CD4-positive, alpha-beta T cell treated with Interleukin-10 for 1 hour (primary cell): ENCODE data around the gene TPPP3.

Experiments used
- DNase-seq: peaks from one replicate; pipeline ENCODE4 v3.0.0-alpha.2; 2020

TPPP3 gene

DNA sequence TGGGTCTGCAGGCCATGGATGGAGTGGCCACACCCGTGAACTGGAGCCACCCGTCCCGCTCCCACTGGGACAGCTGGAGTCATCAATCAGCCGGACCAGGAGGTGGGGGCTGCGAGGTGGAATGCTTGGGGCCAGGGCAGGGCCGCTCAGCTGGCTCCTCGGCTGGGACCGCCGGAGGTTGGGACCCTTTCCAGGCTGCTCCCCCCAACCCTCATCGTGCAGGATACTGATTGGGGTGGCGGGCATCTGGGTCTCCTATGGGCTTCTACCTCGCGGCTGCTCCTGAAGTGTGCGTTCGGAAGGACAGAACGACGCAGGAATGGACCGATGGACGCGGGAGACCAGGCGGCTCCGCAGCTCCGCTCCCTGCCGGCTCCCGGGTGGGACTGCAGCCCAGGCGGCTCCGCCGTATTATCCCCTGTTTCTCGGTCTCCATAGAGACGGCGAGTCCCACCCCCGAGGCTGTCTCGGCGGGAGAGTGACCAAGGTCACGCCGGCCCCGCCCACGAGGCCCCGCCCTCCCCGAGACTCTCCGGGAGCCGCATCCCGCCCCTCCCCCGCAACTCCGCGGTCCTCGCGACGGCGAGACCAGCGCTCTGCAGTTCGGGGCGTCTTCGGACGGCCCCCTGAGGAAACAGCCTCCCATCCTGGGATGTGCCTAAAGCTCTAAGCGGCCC, at the start of gene TPPP3:
TPPP3 (minus strand) TSS at position 388 of the 677 bp plus-strand sequence. CDS start 2,387 bp downstream, outside the sequence.
- peak; percentile 61 for DNase-seq

DNA sequence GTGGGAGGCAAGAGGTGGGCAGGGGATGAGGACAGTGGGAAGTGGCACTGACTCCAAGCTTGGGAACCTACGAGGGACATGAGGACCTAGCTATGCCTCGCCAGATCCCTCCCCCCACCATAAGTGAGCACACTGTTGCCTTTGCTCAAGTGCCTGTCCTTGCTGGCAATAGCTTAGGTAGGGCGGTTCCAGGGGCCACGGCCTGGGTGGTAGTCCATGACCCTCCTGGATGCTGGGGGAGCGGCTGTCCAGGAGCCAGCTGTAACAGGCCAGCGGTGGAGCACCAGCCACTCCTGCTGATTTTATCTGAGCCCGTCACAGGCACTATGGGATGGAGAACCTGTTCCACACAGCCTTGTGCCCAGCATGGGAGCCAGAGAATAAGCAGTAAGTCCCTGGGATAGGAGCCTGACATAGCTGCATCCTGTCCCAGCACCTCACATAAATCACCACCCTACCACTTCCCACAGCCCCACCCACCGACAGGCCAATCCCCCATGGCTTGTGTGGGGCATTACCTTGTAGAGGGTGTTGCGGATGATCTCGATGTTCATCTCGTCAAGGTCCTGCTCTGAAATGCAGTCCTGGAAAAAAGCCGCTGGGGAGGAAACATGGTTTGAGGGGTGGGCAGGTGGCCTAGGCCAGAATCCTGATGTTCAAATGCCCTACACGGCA, 49.4 kb upstream of the TPPP3 start:
- DNase-seq, result no peak

DNA sequence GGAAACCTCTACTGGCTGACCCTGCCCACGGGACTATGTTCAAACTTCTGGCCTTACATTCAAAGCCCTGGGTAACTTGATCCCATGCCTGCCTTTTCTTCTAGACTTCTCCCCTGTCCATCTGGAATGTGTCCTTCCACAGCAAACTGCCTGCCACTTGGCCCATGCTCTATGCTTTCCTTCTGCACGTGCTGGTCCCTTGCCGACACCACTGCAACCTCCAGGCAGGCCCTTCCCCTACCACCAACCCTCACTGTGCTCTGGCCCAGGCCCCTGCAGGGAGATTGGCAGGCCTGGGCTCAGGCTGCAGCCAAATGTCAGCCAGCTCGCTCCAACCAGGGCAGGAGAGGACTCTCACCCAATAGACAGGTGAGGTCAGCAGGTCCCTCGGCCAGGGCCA, 48.6 kb upstream of the TPPP3 start:
- no peak for DNase-seq

DNA sequence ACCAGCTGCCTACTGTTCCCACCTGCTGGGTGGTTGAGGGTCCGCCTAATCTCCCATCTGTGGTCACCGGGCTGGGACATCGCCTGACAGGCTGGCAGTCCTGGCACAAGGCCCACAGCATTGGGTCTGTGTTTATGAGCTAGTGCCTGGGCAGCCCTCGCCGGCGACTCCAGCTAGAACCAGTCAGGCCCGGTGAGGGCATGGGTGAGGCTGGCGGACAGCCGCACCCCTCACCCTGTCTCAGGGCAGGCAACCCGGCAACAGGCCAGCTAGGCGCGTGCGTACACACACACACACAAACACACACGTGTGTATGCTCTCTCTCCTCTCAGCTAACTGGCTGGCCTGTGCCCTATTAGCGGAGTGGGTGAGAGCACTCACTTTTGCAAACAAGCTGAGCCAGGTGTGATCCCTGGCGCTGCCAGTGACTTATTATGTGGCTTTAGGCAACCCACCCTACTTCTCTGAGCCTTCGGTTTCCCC, 48.0 kb upstream of the TPPP3 start:
- DNase-seq, result no peak

DNA sequence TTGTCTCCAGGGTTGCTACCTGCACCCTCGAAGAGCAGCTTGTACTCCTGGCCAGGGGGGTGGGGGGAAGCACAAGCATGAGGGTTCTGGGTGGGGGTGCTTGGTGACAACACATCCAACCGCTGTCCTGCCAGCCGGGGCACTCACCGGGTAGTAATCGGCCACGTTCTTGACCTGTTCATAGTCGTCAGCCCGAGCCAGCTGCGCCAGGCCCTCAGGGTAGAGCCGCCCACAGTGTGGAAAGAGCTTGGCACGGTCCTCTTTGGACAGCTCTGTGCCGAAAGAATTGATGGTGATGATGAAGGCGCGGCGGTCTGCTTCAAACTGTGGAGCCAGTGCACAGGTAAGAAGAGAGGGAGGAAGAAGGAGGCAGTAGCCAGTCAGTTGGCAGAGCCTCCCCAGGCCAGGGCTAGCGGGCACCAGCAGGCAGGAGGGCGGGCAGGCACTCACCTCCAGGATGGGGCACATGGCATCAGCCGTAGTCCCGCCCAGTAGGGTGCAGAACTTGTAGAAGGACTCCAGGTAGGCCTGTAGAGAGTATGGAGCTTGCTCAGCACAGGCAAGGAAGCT, 45.6 kb upstream of the TPPP3 start:
- no peak for DNase-seq

DNA sequence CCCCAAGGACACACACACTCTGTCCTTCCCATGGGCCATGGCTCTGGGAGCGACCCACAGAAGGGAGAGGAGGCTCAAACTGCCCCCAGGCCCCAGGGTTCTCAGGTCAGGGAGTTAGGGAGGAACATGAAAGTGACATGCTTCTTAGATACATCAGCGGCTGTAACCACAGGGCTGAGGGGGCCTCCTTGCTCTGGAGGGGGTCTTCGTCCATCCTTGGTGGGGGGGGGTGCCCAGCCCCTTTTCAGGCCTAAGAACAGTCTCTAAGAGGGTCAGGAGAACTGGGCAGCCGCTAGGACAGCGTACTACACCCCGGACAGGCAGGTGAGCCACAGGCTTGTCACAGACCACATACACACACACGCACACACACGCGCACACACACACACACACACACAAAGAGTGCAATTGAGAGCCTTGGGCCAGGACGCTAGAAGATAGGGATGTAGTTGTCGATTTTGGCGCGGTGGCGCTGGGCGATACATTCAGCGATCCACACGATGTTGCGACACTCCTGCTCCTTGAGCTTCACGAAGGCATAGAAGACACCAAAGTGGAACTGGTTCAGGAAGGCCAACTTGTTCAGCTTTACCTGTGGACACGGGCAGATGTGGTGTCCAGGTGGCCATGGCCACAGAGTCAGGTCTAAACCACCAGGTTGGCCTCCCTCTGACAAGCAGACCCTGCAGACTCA, 44.9 kb upstream of the TPPP3 start:
- no peak for DNase-seq

DNA sequence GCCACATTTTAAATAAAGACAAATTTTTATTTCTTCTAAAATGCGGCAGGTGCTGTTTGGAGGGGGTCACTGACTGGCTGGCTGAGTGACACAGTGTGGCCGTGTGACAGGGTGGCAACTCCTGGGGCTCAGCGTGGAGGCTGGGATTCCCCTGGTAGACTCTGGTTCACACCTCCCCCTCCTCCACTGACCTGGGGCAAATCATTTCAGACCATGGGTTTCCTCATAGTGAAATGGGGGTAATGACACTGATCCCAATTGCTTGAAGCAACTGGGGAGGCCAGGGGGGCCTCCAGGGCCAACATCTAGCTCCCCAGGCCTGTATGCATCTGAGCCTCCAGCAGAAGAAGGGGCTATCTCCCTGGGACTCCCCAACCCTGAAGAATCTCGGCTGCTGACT, 44.2 kb upstream of the TPPP3 start:
- DNase-seq, result no peak

DNA sequence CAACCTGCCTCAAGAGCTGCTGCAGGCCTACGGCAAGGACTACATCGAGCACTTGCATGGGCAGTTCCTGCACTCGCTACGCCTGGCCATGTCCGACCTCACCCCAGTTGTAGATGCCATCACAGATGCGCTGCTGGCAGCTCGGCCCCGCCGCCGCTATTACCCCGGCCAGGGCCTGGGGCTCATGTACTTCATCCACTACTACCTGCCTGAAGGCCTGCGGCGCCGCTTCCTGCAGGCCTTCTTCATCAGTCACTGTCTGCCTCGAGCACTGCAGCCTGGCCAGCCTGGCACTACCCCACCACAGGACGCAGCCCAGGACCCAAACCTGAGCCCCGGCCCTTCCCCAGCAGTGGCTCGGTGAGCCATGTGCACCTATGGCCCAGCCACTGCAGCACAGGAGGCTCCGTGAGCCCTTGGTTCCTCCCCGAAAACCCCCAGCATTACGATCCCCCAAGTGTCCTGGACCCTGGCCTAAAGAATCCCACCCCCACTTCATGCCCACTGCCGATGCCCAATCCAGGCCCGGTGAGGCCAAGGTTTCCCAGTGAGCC, 43.4 kb upstream of the TPPP3 start:
- DNase-seq, result no peak

DNA sequence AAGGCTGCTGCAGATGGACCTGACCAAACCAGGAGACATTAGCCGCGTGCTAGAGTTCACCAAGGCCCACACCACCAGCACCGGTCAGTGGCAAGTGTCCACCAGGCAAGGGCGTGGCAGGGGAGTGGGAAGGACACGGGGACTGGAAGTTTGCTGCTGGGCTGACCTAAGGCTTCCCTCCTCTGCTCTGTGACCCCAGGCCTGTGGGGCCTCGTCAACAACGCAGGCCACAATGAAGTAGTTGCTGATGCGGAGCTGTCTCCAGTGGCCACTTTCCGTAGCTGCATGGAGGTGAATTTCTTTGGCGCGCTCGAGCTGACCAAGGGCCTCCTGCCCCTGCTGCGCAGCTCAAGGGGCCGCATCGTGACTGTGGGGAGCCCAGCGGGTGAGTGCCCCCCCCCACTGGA, 42.5 kb upstream of the TPPP3 start:
- no peak for DNase-seq

DNA sequence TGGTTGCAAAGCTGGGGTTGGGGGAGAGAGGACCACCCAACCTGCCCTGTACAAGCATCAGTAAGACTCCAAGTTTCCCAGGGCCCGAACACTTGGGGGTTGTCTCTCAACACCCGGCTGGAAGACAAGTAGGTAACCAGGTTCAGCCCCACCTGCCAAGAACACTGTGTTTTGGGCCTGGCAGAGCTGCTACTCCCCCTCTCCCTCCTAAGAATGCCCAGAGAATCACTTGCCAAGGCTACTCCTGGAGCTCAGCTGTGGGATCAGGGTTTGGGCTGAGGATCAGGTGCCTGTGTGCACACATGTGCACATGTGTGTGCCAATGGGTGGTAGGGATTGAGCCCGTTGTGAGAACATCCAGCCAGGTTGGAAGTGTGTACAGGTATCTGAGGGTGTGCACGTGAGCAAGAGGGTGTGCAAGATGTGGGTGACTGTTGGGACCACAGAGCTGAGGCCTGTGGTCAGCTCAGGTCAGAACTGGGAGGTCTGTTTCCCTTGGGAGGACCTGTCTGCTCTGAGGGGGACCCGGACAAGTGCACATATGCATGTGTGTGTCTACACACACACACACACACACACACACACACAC, 39.9 kb upstream of the TPPP3 start:
- no peak for DNase-seq

DNA sequence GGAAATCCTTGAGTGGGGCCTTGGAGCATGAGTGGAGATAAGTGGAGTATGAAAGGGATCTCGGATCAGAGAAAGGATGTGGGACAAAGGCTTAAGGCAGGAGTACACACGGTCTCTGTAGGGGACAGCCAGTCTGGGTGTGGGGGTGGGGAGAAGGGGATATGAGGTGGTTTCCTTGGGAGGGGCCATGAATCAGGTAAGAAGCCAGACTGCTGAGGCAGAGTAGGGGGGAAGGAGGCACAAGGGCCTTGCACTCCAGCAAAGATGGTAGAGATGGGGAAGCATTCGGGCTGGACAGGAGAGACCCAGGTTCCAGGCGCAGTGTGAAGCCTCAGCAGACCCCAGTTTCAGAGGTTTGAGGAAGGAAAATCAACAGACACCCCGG, 39.2 kb upstream of the TPPP3 start:
- no peak for DNase-seq

DNA sequence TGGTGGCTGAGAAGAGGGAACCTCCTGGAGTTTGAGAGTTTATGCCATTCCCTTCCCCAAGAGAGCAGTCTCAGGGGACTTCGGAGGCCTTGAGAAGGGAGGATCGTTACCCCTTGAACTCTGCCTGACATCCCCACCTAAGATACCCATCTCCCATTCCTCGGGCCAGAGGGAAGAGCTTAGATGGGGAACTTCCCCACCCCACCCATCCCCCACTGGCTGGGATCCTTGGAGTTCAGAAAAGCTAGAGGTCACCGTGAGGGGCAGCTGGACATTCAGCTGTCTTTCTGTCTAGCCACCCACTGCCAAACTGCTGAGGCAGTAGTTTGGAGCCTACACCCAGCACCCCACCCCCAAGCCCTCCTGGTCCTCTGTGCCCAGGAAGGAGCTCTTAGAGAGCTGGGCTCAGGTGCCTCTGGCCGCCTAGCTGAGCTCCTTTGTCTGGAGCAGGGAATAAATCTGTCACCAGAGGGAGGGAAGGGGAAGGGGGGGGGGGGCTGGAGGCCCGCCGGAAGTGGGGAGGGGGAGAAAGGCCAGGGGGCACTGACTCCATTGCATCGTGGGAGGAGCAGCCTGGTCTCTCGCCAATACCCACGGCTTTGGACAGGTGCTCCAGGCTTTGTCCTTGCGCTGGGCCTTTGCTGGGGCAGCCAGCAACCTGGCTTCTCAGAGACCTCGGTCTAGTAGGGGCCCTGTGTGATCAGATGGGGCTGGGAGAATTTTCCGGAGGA, 38.6 kb upstream of the TPPP3 start:
- DNase-seq, result no peak

DNA sequence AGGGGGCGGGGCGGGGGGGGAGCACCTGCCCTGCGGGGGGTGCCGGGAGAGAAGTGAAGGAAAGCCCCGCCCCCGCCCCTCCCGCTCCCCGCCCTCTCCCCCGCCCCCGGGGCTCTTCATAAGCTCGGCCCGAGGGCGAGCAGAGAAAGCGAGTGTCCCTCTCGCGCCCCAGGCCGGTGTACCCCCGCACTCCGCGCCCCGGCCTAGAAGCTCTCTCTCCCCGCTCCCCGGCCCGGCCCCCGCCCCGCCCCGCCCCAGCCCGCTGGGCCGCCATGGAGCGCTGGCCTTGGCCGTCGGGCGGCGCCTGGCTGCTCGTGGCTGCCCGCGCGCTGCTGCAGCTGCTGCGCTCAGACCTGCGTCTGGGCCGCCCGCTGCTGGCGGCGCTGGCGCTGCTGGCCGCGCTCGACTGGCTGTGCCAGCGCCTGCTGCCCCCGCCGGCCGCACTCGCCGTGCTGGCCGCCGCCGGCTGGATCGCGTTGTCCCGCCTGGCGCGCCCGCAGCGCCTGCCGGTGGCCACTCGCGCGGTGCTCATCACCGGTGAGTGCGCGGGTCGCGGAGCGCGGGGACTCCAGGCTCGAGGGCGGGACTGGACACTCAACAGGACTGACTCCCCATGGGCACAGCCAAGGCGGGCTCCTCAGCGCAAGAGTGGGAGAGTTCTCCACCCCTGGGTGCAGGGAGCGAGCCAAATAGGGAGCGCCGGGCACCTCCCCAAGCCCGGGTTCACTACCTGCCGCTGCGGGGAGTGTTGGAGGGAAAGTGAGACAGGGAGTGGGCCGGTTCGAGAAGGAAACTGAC, 37.9 kb upstream of the TPPP3 start, which contains the start of gene HSD11B2:
HSD11B2 (plus strand) TSS at position 145 of the 798 bp plus-strand sequence; CDS start at position 273, 128 bp downstream.
- peak; percentile 25 for DNase-seq

DNA sequence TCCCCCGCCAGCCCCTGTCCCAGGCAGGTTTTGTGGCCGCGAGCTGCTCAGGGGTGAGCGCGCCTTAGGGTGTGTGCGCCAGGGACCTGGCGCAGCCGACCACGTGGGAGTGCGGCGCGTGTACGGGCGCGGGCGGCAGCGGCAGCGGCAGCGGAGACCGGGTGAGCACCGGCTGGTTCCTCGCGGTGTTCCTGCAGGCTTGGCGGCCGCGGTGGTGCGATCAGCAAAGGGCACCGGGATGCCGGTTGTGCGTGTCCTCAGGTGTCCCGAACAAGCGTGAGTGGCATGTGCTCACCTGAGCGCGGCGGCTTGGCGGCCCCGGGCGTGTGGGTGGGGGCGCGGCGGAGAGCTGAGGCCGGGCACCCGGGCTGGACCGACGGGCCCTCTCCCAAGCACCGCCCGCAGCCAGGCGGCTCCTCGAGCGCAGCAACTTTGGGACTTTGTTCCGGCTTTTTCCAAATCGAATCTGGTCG, 37.2 kb upstream of the TPPP3 start:
- DNase-seq, result peak; percentile 15

DNA sequence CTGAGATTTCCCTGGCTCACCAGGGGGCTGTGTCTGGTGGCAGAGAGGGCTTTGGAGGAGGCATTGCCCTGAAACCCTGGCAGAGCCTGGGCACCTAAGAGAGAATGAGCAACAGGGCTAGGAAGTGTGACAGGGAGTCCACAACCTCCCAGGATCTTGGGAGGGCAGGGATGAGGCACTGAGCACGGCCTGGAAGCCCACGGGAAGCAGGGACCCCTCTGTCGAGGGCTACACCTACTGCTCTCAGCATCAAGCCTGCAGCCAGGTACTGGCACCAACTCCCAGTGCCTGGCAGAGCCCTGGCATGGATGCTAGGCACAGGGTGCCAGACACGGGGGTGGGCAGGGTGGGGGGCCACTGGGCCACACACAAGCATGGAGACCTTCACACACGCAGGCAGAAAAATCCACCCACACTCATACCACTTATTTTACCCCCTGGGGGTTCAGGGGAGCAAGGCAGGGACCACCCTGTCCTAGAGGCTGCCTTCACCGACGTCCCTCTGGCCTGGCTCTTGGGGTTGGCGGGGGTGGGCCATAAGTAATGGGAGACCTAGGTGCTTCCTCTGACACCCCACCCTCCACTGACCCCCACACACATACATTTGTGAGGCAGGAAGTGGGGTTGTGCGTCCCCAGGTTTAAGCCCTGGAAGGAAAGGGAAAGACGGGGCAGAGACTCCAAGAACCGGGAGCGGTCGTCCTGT, 36.7 kb upstream of the TPPP3 start:
- DNase-seq, result no peak

DNA sequence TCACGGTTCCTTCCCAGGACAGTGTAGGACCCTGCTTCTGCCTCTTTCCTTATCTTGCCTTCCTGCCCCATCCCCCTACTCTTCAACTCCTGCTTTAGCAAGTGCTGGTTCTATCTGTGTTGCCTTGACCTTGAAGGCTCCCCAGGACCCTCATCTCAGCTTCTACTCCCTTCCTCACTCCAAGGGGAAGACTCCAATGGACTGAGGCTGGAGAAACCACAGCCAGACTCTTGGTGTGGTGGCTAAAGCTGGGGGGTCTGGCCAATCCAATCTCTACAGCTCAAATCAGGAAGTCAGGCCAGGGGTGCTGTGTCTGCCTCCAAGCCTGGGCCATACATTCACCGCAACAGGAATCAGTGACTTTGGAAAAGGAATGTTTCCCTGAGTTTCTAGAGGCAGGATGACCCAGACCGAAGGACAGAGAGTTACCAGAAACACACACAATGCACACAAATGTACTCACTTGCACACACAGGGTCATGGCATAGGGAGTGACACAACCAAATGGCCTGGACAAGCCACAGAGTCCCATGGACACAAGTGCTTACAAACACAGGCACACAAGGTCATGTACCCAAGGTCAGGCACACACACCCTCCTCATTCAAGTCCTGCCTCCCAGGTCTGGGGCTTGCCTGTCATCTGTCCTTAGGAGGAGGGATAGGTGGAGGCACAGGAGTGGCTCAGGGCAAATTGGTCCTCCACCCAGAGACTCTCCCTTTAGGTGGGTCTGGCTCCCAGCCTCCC, 35.9 kb upstream of the TPPP3 start:
- no peak for DNase-seq

DNA sequence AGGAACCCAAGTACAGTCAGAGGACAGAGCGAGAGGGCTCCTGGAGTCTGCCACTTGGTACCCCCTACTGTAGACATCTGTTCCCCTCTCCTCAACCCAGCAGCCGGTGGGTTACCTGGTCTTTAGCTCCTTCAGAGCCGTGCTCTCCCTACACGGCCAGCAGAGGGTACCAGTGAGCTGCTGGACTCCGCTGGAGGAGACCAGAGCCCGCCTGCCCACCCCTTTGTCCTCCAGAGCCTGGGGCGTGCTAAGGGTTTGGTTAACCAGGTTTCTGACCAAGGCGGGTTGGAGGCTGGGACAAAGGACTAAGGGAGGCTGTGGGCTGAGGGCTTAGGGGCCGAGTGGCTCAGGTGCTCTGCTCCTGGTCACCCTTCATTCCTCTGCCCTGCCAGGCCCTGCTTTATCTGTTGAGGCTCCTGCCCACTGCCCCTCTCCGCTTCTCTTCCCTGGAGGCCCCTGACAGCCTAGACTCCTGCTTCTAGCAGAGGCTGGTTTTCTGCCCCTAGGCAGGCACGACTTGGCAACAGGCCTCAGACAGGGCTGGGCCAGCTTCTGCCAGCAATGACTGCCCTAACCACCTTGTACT, 34.9 kb upstream of the TPPP3 start:
- peak; percentile 56 for DNase-seq

DNA sequence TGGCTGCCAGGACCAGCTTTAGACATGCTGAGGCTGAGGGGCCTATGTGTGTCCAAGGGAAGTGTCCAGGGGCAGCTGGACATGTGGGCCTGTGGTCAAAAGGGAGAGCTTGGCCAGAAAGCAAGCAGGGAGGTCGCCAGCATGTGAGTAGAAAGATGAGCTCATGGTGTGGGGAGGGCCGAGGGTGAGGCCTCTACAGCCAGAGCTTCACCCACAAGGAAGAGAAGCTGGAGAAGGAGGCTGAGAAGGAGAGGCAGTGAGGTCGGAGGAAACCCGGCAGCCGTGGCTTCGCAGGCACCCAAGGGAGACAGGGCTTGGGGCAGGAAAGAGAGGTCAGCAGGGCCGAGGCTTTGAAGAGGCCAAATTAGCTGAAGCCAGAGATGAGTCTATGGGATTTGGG, 33.7 kb upstream of the TPPP3 start:
- no peak for DNase-seq

DNA sequence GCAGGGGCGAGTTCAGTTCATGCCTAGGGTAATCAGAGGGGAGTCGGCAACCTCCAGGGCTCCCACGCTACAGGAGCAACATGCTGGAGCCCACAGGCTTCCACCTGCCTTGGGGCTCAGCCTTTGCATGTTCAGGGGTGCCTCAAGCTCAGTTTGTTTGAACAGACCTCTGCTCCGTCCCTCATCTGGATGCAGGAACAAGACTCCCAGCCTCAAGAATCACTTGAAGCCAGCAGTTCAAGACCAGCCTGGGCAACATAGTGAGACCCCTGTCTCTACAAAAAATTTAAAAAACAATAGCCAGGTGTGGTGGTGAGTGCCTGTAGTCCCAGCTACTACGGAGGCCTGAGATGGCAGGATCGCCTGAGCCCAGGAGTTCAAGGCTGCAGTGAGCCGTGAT, 32.7 kb upstream of the TPPP3 start:
- DNase-seq, result no peak
